T-cell (primary cell): ENCODE data around the gene ATP9B. TPM values are rescaled to one million over a fixed set of nuclear protein-coding genes. Genes with fewer than 3 reads are reported as not detected.
A peak's percentile ranks its signal among the peaks of the same experiment; 100 is the strongest.

Experiments
- ATAC-seq, 4 experiments: fragments of 200-7000 bp in 3 of 4; fragments of 150-1000 bp in 1 of 4; cut with Tn5 transposase; replicated peaks in 1 of 4; 1 replicate in 3 of 4; 2 replicates in 1 of 4; pipeline ENCODE4 v1.10.0; 2021; ENCODE audit warnings: moderate library complexity in 3 of 4, mild to moderate bottlenecking in 2 of 4, moderate number of reproducible peaks in 1 of 4
- CTCF ChIA-PET, 2 donors: fragments of 300-600 bp; sonication (Branson Sonifier 250); formaldehyde crosslinking; loops; one replicate each; lab custom pipeline; 2022; ENCODE audit warnings: antibody characterized with exemption in 2 of 2; lab: Charles Lee
- POLR2A ChIA-PET, 2 donors: fragments of 300-600 bp; sonication (Branson Sonifier 250); formaldehyde crosslinking; loops; one replicate each; lab custom pipeline; 2022; ENCODE audit warnings: antibody characterized with exemption in 2 of 2; lab: Charles Lee
- DNase-seq, 35 experiments: peaks; one replicate each; pipeline versions ENCODE4 v3.0.0 to v3.0.0-alpha.2; 2013 to 2023
- H3K27ac ChIP-seq: one replicate; pipeline ENCODE4 v1.5.1; 2013; ENCODE audit warnings: low read length
- H3K27me3 ChIP-seq, 2 experiments: replicated peaks in 1 of 2; 1 replicate in 1 of 2; 2 replicates in 1 of 2; pipeline versions ENCODE4 v1.6.1 to v1.7.0; 2013; ENCODE audit warnings: low read length in 1 of 2, mixed read lengths in 1 of 2; ENCODE audit not compliant: control insufficient read depth in 2 of 2, insufficient read depth in 2 of 2; ENCODE audit errors: extremely low read depth in 1 of 2
- H3K36me3 ChIP-seq, 2 donors: 1 replicate in 1 of 2; 2 replicates in 1 of 2; pipeline versions ENCODE4 v1.6.1 to v1.7.0; 2013; ENCODE audit warnings: low read length in 1 of 2; ENCODE audit not compliant: control insufficient read depth in 2 of 2, insufficient read depth in 1 of 2; ENCODE audit errors: extremely low read depth in 1 of 2
- H3K4me1 ChIP-seq, 2 experiments: 1 replicate in 1 of 2; 2 replicates in 1 of 2; pipeline versions ENCODE4 v1.6.1 to v1.7.0; 2013; ENCODE audit warnings: low read length in 2 of 2, mixed read lengths in 1 of 2; ENCODE audit not compliant: insufficient read depth in 2 of 2, control insufficient read depth in 1 of 2; ENCODE audit errors: extremely low read depth in 1 of 2
- H3K4me3 ChIP-seq, 2 donors: 1 replicate in 1 of 2; 2 replicates in 1 of 2; pipeline versions ENCODE4 v1.5.1 to v1.7.0; 2013; ENCODE audit warnings: mild to moderate bottlenecking in 2 of 2, low read length in 1 of 2, moderate library complexity in 1 of 2; ENCODE audit not compliant: control insufficient read depth in 1 of 2; ENCODE audit errors: extremely low read depth in 1 of 2
- H3K9me3 ChIP-seq: 2 replicates; pipeline ENCODE4 v1.7.0; 2013
- H3K27ac Mint-ChIP-seq, 2 donors: one replicate each; pipeline ENCODE4 v1.8.0; 2020 to 2021; ENCODE audit warnings: mild to moderate bottlenecking in 2 of 2, mixed read lengths in 2 of 2
- H3K27me3 Mint-ChIP-seq, 2 donors: one replicate each; pipeline ENCODE4 v1.8.0; 2021 to 2022; ENCODE audit warnings: mixed read lengths in 2 of 2
- H3K36me3 Mint-ChIP-seq: one replicate; pipeline ENCODE4 v1.8.0; 2021; ENCODE audit warnings: mixed read lengths
- H3K4me1 Mint-ChIP-seq, 3 donors: one replicate each; pipeline ENCODE4 v1.8.0; 2020 to 2022; ENCODE audit warnings: mixed read lengths in 3 of 3, mild to moderate bottlenecking in 1 of 3
- H3K4me3 Mint-ChIP-seq, 3 donors: one replicate each; pipeline ENCODE4 v1.8.0; 2020 to 2022; ENCODE audit warnings: mild to moderate bottlenecking in 3 of 3, mixed read lengths in 3 of 3, moderate library complexity in 3 of 3
- H3K9me3 Mint-ChIP-seq, 3 donors: one replicate each; pipeline ENCODE4 v1.8.0; 2020 to 2022; ENCODE audit warnings: mixed read lengths in 3 of 3
- WGBS: methylation state at CpG from one replicate; pipeline ENCODE4 v1.1.5; 2013; ENCODE audit warnings: missing lambda C conversion rate; ENCODE audit not compliant: insufficient coverage; 5-methylcytosine and 5-hydroxymethylcytosine counted together
- total RNA-seq, 35 experiments: library from RNA in 6 of 35; stranded (reverse) in 6 of 35; fragments of 120-200 nt in 1 of 35; gene quantifications; one replicate each; pipeline versions ENCODE4 v1.2.1 to v1.2.4 and lab custom pipeline; 2013 to 2026

The ATP9B gene
- total RNA-seq, 5 donors from 2014 or later (not counting 1 experiment from before 2014, with no cell fraction given), result 54.1 to 95.2 (median 65.4) TPM

DNA sequence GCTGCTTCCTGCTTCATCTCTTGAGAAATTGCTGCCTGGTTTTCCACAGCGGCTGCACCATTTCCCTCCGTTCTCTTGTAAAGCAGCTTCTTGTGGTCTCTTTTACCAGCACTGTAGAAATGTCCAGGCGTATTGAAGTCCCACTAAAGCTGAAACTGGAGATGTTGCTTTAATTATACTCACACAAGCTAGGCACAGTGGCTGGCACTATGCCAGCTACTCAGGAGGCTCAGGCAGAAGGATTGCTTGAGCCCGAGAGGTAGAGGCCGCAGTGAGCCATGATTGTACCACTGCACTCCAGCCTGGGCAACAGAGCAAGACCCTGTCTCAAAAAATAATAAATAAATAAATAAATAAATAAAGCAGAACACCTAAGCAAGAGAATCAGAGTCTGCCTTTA lies 19.2 kb upstream of the ATP9B start:
- peaks cover 4 to 6% of the 10 kb centered on the region in 2 donors for H3K27me3 Mint-ChIP-seq
- Histone ChIP-seq H3K36me3 (no peaks in the 10 kb centered on the region), H3K4me1 (no peaks in the 10 kb centered on the region), H3K27ac (no peak overlapping the region), H3K4me3 (no peak overlapping the region), H3K27me3 (peaks cover 0 to 15% of the 10 kb centered on the region in 2 experiments), H3K9me3 (no peaks in the 10 kb centered on the region)
- ChIA-PET POLR2A (interaction anchor here in 1 of 2 donors (0.5 to 0.7 kb wide), 3 partner anchors 20 to 64 kb away, joined by 3 to 5 read pairs (median 3); no protein-coding TSS in a partner anchor), CTCF (no interaction called here)
- no peak for DNase-seq
- WGBS, result 93% methylated on average over 2 of the region's 5 CpGs
- no peak overlapping the region for H3K4me3 Mint-ChIP-seq
- H3K4me1 Mint-ChIP-seq, result no peaks in the 10 kb centered on the region
- no peaks in the 10 kb centered on the region for H3K36me3 Mint-ChIP-seq
- ATAC-seq, result no peak
- no peaks in the 10 kb centered on the region for H3K9me3 Mint-ChIP-seq
- H3K27ac Mint-ChIP-seq, result no peak overlapping the region

DNA sequence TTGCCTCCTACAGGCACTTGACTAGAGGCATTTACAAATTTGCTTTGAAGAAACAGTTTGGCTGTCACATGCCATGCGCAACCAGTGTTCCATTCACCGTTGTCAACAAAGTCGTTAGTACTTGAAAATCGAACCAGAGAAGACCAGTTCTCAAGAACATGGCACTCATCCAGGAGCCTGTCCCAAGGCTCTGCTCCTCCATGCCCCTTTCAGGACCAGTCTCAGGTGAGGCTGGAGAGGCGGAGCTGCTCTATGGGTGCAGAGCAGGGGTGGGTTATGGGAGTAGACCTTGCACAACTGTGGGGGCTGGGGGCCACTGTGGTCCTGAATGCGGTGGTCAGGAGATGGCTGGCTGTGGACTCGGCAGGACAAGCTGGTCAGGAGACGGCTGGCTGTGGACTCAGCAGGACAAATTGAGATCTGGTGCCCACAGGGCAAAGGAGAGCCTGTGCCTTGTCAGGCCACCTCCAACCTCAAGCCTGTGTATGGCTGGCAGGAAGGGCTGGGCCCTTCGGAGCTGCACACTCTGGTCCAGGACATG lies 12.3 kb upstream of the ATP9B start:
- 91% methylated on average over 8 of the region's 9 CpGs for WGBS
- ChIA-PET CTCF (no interaction called here), POLR2A (no interaction called here)

DNA sequence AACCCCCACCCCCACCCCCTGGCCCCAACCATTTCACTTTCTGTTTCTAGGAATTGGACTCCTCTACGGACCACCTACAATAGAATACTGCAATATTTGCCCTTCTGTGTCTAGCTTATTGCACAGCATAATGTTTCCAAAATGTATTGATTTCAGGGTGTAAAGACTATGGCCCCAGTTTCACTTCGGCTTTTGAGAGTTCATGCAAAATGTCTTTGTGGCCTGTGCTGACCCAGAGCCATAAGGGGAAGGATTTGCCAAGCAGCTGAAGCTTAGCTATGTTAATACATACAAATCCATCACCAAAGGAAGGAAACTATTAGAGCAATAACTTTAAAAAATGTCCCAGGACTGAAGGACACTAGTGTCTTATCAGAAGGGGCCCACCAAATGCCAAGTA lies 11.2 kb upstream of the ATP9B start:
- no CpG with 5 or more reads among the region's 2 CpGs for WGBS
- no peak overlapping the region for H3K27ac Mint-ChIP-seq
- peaks cover 0 to 3% (median 0%) of the 10 kb centered on the region in 3 donors for H3K9me3 Mint-ChIP-seq
- Histone ChIP-seq H3K27me3 (peaks cover 0 to 15% of the 10 kb centered on the region in 2 experiments), H3K9me3 (no peaks in the 10 kb centered on the region), H3K36me3 (no peaks in the 10 kb centered on the region), H3K27ac (no peak overlapping the region), H3K4me3 (no peak overlapping the region), H3K4me1 (no peaks in the 10 kb centered on the region)
- ChIA-PET POLR2A (no interaction called here), CTCF (no interaction called here)
- no peak for ATAC-seq
- no peak for DNase-seq
- no peaks in the 10 kb centered on the region for H3K4me1 Mint-ChIP-seq
- H3K27me3 Mint-ChIP-seq, result peaks cover 8 to 21% of the 10 kb centered on the region in 2 donors
- H3K4me3 Mint-ChIP-seq, result no peak overlapping the region
- no peaks in the 10 kb centered on the region for H3K36me3 Mint-ChIP-seq

More for the DNA sequence above, 12.3 kb upstream of the ATP9B start:
- H3K4me1 Mint-ChIP-seq, result no peaks in the 10 kb centered on the region
- peaks cover 10 to 21% of the 10 kb centered on the region in 2 donors for H3K27me3 Mint-ChIP-seq
- no peak overlapping the region for H3K27ac Mint-ChIP-seq
- DNase-seq, result no peak
- no peaks in the 10 kb centered on the region for H3K9me3 ChIP-seq
- no peak for ATAC-seq
- no peak overlapping the region for H3K4me3 Mint-ChIP-seq
- no peaks in the 10 kb centered on the region for H3K36me3 ChIP-seq
- H3K4me3 ChIP-seq, result no peak overlapping the region
- H3K36me3 Mint-ChIP-seq, result no peaks in the 10 kb centered on the region
- H3K4me1 ChIP-seq, result no peaks in the 10 kb centered on the region
- H3K27me3 ChIP-seq, result peaks cover 0 to 19% of the 10 kb centered on the region in 2 experiments
- H3K27ac ChIP-seq, result no peak overlapping the region
- H3K9me3 Mint-ChIP-seq, result peaks cover 0 to 3% (median 0%) of the 10 kb centered on the region in 3 donors

DNA sequence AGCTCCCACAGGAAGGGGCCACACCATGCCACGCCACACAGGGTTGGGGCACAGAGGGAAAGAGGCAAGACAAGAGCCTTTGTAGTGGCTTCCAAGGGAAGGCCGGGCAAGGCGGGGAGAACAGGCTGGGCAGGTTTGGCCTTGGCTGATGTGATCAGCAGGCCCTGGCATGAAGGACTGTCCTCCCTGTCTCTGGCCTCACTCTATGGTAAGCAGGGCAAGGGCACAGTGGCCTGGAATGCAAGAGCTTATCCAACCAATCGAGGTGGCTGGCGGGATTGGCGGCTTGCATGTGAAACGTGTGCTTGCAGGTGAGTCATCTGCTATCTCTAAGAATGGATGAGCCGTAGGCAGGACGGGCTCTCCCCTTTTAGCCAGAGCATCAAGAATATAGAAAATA lies 6.4 kb upstream of the ATP9B start:
- DNase-seq (no peak), ATAC-seq (no peak)
- Mint-ChIP-seq H3K36me3 (peaks cover 14% of the 10 kb centered on the region), H3K4me1 (peaks cover 8 to 17% (median 16%) of the 10 kb centered on the region in 3 donors), H3K27ac (no peak overlapping the region), H3K27me3 (peaks cover 11 to 19% of the 10 kb centered on the region in 2 donors), H3K9me3 (peaks cover 0 to 14% (median 0%) of the 10 kb centered on the region in 3 donors), H3K4me3 (no peak overlapping the region)
- peaks cover 0 to 3% of the 10 kb centered on the region in 2 experiments for H3K27me3 ChIP-seq
- no peak overlapping the region for H3K27ac ChIP-seq
- ChIA-PET POLR2A (no interaction called here), CTCF (no interaction called here)
- no peak overlapping the region for H3K4me3 ChIP-seq
- no peaks in the 10 kb centered on the region for H3K9me3 ChIP-seq
- peaks cover under 1 to 3% of the 10 kb centered on the region in 2 experiments for H3K4me1 ChIP-seq
- no peaks in the 10 kb centered on the region for H3K36me3 ChIP-seq
- WGBS, result 86% methylated on average over 6 of the region's 9 CpGs

DNA sequence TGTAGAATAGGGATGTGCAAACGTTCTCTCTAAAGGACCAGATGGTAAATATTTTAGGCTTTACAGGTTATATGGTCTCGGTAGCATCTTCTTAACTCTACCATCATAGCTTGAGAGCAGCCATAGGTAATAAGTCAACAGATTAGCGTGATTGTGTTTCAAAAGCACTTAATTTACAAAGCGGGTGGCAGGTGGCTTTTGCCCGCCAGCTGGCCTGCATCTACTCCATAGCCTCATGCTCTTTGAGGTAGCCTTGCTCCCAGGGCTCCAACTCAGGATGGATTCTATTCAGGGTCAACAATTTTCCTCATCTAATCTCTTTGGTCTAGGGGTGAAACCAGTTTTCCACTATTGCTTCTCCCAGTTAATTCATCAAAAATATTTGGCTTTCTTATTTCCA lies 5.0 kb upstream of the ATP9B start:
- Mint-ChIP-seq H3K9me3 (peaks cover 0 to 14% (median 0%) of the 10 kb centered on the region in 3 donors), H3K36me3 (peaks cover 14% of the 10 kb centered on the region), H3K4me3 (no peak overlapping the region), H3K27me3 (peaks cover 11 to 15% of the 10 kb centered on the region in 2 donors), H3K27ac (no peak overlapping the region), H3K4me1 (peaks cover 12 to 24% (median 21%) of the 10 kb centered on the region in 3 donors)
- Histone ChIP-seq H3K4me3 (no peak overlapping the region), H3K36me3 (no peaks in the 10 kb centered on the region), H3K27me3 (peaks cover 0 to 3% of the 10 kb centered on the region in 2 experiments), H3K4me1 (peaks cover 5 to 12% of the 10 kb centered on the region in 2 experiments), H3K9me3 (no peaks in the 10 kb centered on the region), H3K27ac (no peak overlapping the region)
- DNase-seq (no peak), ATAC-seq (no peak)
- POLR2A ChIA-PET, result no interaction called here
- 94% methylated on average over 3 of the region's 5 CpGs for WGBS
- CTCF ChIA-PET, result no interaction called here

DNA sequence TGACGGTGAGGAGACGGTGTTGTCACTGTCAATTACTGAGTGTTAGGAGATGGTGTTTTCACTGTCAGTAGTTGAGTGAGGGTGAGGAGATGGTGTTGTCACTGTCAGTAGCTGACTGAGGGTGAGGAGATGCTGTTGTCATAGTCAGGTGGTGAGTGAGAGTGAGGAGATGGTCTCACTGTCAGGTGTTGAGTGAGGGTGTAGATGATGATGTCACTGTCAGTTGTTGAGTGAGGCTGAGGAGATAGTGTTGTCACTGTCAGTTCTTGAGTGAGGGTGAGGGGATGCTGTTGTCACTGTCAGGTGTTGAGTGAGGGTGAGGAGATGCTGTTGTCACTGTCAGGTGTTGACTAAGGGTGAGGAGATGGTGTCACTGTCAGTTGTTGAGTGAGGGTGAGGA lies 3.4 kb upstream of the ATP9B start:
- H3K27me3 ChIP-seq, result no peaks in the 10 kb centered on the region
- no peak for ATAC-seq
- no peaks in the 10 kb centered on the region for H3K36me3 ChIP-seq
- H3K4me3 Mint-ChIP-seq, result peak overlapping the region in 1 of 3 donors; percentile 85
- peaks cover 22 to 35% (median 28%) of the 10 kb centered on the region in 3 donors for H3K4me1 Mint-ChIP-seq
- H3K27ac ChIP-seq, result no peak overlapping the region
- H3K27ac Mint-ChIP-seq, result peak overlapping the region in 1 of 2 donors; percentile 3
- POLR2A ChIA-PET, result no interaction called here
- H3K9me3 Mint-ChIP-seq, result peaks cover 0 to 14% (median 0%) of the 10 kb centered on the region in 3 donors
- DNase-seq, result no peak
- no peak overlapping the region for H3K4me3 ChIP-seq
- peaks cover 12 to 13% of the 10 kb centered on the region in 2 experiments for H3K4me1 ChIP-seq
- H3K36me3 Mint-ChIP-seq, result peaks cover 14% of the 10 kb centered on the region
- CTCF ChIA-PET, result no interaction called here
- WGBS, result 95% methylated on average over 2 of the region's 2 CpGs
- no peaks in the 10 kb centered on the region for H3K9me3 ChIP-seq
- peaks cover 7 to 11% of the 10 kb centered on the region in 2 donors for H3K27me3 Mint-ChIP-seq
